ENCODE results near the gene MOXD1.
"Not testable (repeated sequence)": the region's sequence is repeated elsewhere in the genome, so short reads cannot be mapped to it uniquely, and the experiment has no call there.

The MOXD1 gene

DNA sequence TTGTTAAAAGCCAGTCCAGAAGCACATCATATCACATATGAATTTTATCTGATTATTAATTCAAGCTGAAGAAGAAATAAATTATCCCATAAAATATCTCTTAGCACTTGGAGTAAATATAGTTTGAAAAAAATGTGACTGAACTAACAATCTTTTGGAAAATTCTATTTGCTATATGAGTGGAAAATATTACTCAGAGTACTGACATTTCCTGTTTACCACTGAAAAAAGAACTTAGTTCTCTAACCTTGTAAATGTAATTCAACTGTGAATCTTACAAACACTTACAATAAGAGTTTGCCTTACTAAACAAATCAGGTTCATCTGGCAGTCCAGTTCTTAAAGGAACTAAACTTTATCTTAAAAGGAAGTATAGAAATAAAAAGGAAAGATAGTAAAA lies 44.2 kb downstream of the MOXD1 start:
- H3K9me3 ChIP-seq (ENCODE audit: control insufficient read depth, insufficient read depth, low read depth, low read length): no peaks in the 10 kb centered on the region; the same call in none of the 2 replicates
- H3K27ac ChIP-seq (ENCODE audit: extremely low read depth, low read depth, low read length): no peak overlapping the region
- ChIA-PET CTCF (interaction anchor here (0.8 kb wide), 1 partner anchor 77 kb away, joined by 3 read pairs; no protein-coding TSS in a partner anchor), POLR2A (no interaction called here)
- 0 out of 2 replicates have a peak, but pooled peaks cover under 1% of the 10 kb centered on the region for H3K4me1 ChIP-seq (ENCODE audit: control insufficient read depth, insufficient read depth, low read length)
- peaks cover 0 to 5% of the 10 kb centered on the region in 2 experiments; a peak in 1 of 3 replicates for H3K36me3 ChIP-seq (ENCODE audit: control insufficient read depth in 2 of 2, insufficient read depth in 1 of 2, low read length in 2 of 2)
- TF ChIP-seq ZNF221 (tag by site-specific recombination; IDR thresholded peaks at IDR 0.05; ENCODE audit: borderline replicate concordance) (no peak), ZBTB21 (tag by site-specific recombination; IDR thresholded peaks at IDR 0.05) (no peak), ZNF837 (tag by site-specific recombination; IDR thresholded peaks at IDR 0.05) (no peak), ZNF596 (tag by site-specific recombination; IDR thresholded peaks at IDR 0.05) (no peak), ZNF350 (tag by site-specific recombination; IDR thresholded peaks at IDR 0.05) (no peak), ZSCAN18 (tag by site-specific recombination; IDR thresholded peaks at IDR 0.05) (no peak), ZNF2 (tag by site-specific recombination; IDR thresholded peaks at IDR 0.05) (no peak)
- TF ChIP-seq, protein P1, sequence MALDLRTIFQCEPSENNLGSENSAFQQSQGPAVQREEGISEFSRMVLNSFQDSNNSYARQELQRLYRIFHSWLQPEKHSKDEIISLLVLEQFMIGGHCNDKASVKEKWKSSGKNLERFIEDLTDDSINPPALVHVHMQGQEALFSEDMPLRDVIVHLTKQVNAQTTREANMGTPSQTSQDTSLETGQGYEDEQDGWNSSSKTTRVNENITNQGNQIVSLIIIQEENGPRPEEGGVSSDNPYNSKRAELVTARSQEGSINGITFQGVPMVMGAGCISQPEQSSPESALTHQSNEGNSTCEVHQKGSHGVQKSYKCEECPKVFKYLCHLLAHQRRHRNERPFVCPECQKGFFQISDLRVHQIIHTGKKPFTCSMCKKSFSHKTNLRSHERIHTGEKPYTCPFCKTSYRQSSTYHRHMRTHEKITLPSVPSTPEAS (tag by site-specific recombination; IDR thresholded peaks at IDR 0.05): no peak
- TF ChIP-seq, protein P2, sequence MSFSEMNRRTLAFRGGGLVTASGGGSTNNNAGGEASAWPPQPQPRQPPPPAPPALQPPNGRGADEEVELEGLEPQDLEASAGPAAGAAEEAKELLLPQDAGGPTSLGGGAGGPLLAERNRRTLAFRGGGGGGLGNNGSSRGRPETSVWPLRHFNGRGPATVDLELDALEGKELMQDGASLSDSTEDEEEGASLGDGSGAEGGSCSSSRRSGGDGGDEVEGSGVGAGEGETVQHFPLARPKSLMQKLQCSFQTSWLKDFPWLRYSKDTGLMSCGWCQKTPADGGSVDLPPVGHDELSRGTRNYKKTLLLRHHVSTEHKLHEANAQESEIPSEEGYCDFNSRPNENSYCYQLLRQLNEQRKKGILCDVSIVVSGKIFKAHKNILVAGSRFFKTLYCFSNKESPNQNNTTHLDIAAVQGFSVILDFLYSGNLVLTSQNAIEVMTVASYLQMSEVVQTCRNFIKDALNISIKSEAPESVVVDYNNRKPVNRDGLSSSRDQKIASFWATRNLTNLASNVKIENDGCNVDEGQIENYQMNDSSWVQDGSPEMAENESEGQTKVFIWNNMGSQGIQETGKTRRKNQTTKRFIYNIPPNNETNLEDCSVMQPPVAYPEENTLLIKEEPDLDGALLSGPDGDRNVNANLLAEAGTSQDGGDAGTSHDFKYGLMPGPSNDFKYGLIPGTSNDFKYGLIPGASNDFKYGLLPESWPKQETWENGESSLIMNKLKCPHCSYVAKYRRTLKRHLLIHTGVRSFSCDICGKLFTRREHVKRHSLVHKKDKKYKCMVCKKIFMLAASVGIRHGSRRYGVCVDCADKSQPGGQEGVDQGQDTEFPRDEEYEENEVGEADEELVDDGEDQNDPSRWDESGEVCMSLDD (tag by site-specific recombination; IDR thresholded peaks at IDR 0.05): no peak
- no peak overlapping the region for H3K4me3 ChIP-seq (ENCODE audit: low read depth, low read length)

DNA sequence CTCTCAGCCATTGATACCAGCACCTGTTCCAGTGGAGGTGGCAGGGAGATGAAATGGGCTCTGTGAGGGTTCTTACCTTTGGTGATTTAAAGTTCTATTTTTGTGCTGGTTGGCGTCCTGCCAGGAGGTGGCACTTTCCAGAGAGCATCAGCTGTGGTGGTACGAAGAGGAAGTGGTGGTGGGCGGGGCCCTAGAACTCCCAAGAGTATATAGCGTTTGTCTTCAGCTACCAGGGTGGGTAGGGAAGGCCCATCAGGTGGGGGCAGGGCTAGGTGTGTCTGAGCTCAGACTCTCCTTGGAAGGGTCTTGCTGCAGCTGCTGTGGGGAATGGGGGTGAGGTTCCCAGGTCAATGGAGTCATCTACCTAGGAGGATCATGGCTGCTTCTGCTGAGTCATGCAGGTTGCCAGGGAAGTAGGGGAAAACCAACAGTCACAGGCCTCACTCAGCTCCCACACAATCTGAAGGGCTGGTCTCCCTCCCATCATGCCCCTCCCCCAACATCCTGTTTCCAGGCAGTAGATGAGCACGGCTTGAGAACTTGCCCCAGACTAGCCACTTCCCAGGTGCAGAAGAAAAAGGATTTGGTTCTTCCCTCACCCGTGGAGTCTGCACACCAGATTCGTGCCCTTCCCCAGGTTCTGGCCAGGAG lies 46.6 kb downstream of the MOXD1 start:
- TF ChIP-seq ZNF558 (tag by site-specific recombination; IDR thresholded peaks at IDR 0.05) (no peak), HOXA7 (CRISPR knock-in tag; IDR thresholded peaks at IDR 0.05; ENCODE audit: borderline replicate concordance) (no peak), ZNF37A (tag by site-specific recombination; IDR thresholded peaks at IDR 0.05) (no peak), MEIS1 (CRISPR knock-in tag; IDR thresholded peaks at IDR 0.05; ENCODE audit: borderline replicate concordance) (no peak), ZNF596 (tag by site-specific recombination; IDR thresholded peaks at IDR 0.05) (no peak), ZNF112 (tag by site-specific recombination; IDR thresholded peaks at IDR 0.05) (no peak), KLF16 (tag by site-specific recombination; IDR thresholded peaks at IDR 0.05) (no peak)
- Histone ChIP-seq H3K36me3 (ENCODE audit: control insufficient read depth in 2 of 2, insufficient read depth in 1 of 2, low read length in 2 of 2) (peaks cover 0 to 5% of the 10 kb centered on the region in 2 experiments; a peak in 1 of 3 replicates), H3K4me1 (ENCODE audit: control insufficient read depth, insufficient read depth, low read length) (no peaks in the 10 kb centered on the region), H3K27ac (ENCODE audit: extremely low read depth, low read depth, low read length) (no peak overlapping the region), H3K9me3 (ENCODE audit: control insufficient read depth, insufficient read depth, low read depth, low read length) (no peaks in the 10 kb centered on the region; the same call in none of the 2 replicates), H3K4me3 (ENCODE audit: low read depth, low read length) (no peak overlapping the region)
- ChIA-PET POLR2A (no interaction called here), CTCF (interaction anchor here (1.2 kb wide), 1 partner anchor 56 kb away, joined by 3 read pairs; no protein-coding TSS in a partner anchor)

GRCh38 chr6:132351986-132352385 lies 49.3 kb downstream of the MOXD1 start:
- POLR2A ChIA-PET; H3K27ac ChIP-seq (ENCODE audit: extremely low read depth, low read depth, low read length); H3K4me3 ChIP-seq (ENCODE audit: low read depth, low read length); H3K36me3 ChIP-seq (ENCODE audit: control insufficient read depth in 2 of 2, insufficient read depth in 1 of 2, low read length in 2 of 2); H3K4me1 ChIP-seq (ENCODE audit: control insufficient read depth, insufficient read depth, low read length); H3K9me3 ChIP-seq (ENCODE audit: control insufficient read depth, insufficient read depth, low read depth, low read length): not testable (repeated sequence)
- CTCF ChIA-PET: interaction anchor here (0.6 kb wide), 2 partner anchors 51 to 518 kb away, joined by 3 read pairs; no protein-coding TSS in a partner anchor
